Measurements from ENCODE around the gene PUSL1. TPM values are rescaled to one million over a fixed set of nuclear protein-coding genes. Genes with fewer than 3 reads are reported as not detected.

The PUSL1 gene
- total RNA-seq, 2 experiments from 2014 or later: 24.0 to 26.2 TPM

- Mint-ChIP-seq H3K4me3 (no peak overlapping the region), H3K9me3 (ENCODE audit: insufficient read depth) (no peaks in the 10 kb centered on the region), H3K27me3 (ENCODE audit: low read depth) (no peaks in the 10 kb centered on the region), H3K36me3 (ENCODE audit: low read depth) (no peaks in the 10 kb centered on the region), H3K4me1 (ENCODE audit: low read depth) (no peaks in the 10 kb centered on the region), H3K27ac (no peak overlapping the region)
- ATAC-seq (no peak), DNase-seq (no peak)
- POLR2A ChIA-PET: no interaction called here
- CTCF ChIA-PET: no interaction called here
These were observed 27.5 kb upstream of the PUSL1 start for GRCh38 chr1:1280782-1281481.

GRCh38 chr1:1281533-1282321 lies 26.7 kb upstream of the PUSL1 start:
- ChIA-PET CTCF (interaction anchor here (0.7 kb wide), 1 partner anchor 97 kb away, joined by 3 read pairs; no protein-coding TSS in a partner anchor), POLR2A (no interaction called here)
- no peak overlapping the region for H3K4me3 Mint-ChIP-seq
- H3K9me3 Mint-ChIP-seq (ENCODE audit: insufficient read depth): no peaks in the 10 kb centered on the region
- ATAC-seq (no peak), DNase-seq (no peak)
- H3K27ac Mint-ChIP-seq: no peak overlapping the region
- H3K36me3 Mint-ChIP-seq (ENCODE audit: low read depth): no peaks in the 10 kb centered on the region
- H3K27me3 Mint-ChIP-seq (ENCODE audit: low read depth): no peaks in the 10 kb centered on the region
- no peaks in the 10 kb centered on the region for H3K4me1 Mint-ChIP-seq (ENCODE audit: low read depth)

GRCh38 chr1:1282998-1283397 lies 25.4 kb upstream of the PUSL1 start:
- ChIA-PET POLR2A (no interaction called here), CTCF (no interaction called here)
- no peaks in the 10 kb centered on the region for H3K4me1 Mint-ChIP-seq (ENCODE audit: low read depth)
- no peaks in the 10 kb centered on the region for H3K9me3 Mint-ChIP-seq (ENCODE audit: insufficient read depth)
- no peak overlapping the region for H3K4me3 Mint-ChIP-seq
- H3K27ac Mint-ChIP-seq: no peak overlapping the region
- ATAC-seq (no peak), DNase-seq (no peak)
- H3K36me3 Mint-ChIP-seq (ENCODE audit: low read depth): no peaks in the 10 kb centered on the region
- H3K27me3 Mint-ChIP-seq (ENCODE audit: low read depth): no peaks in the 10 kb centered on the region

GRCh38 chr1:1283821-1284220 lies 24.6 kb upstream of the PUSL1 start:
- H3K27me3 Mint-ChIP-seq (ENCODE audit: low read depth): no peaks in the 10 kb centered on the region
- H3K36me3 Mint-ChIP-seq (ENCODE audit: low read depth): no peaks in the 10 kb centered on the region
- ChIA-PET CTCF (no interaction called here), POLR2A (no interaction called here)
- H3K27ac Mint-ChIP-seq: no peak overlapping the region
- H3K9me3 Mint-ChIP-seq (ENCODE audit: insufficient read depth): no peaks in the 10 kb centered on the region
- no peaks in the 10 kb centered on the region for H3K4me1 Mint-ChIP-seq (ENCODE audit: low read depth)
- DNase-seq: no peak
- no peak for ATAC-seq
- no peak overlapping the region for H3K4me3 Mint-ChIP-seq

GRCh38 chr1:1284221-1285101 lies 23.9 kb upstream of the PUSL1 start:
- CTCF ChIA-PET: no interaction called here

GRCh38 chr1:1285102-1285571 lies 23.3 kb upstream of the PUSL1 start:
- ChIA-PET CTCF (no interaction called here), POLR2A (interaction anchor here (1.3 kb wide), 1 partner anchor 20 kb away, joined by 3 read pairs; no protein-coding TSS in a partner anchor)
- ATAC-seq (no peak), DNase-seq (no peak)
- Mint-ChIP-seq H3K27ac (no peak overlapping the region), H3K9me3 (ENCODE audit: insufficient read depth) (no peaks in the 10 kb centered on the region), H3K27me3 (ENCODE audit: low read depth) (no peaks in the 10 kb centered on the region), H3K36me3 (ENCODE audit: low read depth) (no peaks in the 10 kb centered on the region), H3K4me1 (ENCODE audit: low read depth) (no peaks in the 10 kb centered on the region), H3K4me3 (no peak overlapping the region)

More at GRCh38 chr1:1284221-1285101, 23.9 kb upstream of the PUSL1 start:
- H3K27me3 Mint-ChIP-seq (ENCODE audit: low read depth): no peaks in the 10 kb centered on the region
- DNase-seq: no peak
- POLR2A ChIA-PET: no interaction called here
- H3K36me3 Mint-ChIP-seq (ENCODE audit: low read depth): no peaks in the 10 kb centered on the region
- no peaks in the 10 kb centered on the region for H3K9me3 Mint-ChIP-seq (ENCODE audit: insufficient read depth)
- no peaks in the 10 kb centered on the region for H3K4me1 Mint-ChIP-seq (ENCODE audit: low read depth)
- no peak overlapping the region for H3K4me3 Mint-ChIP-seq
- ATAC-seq: no peak
- H3K27ac Mint-ChIP-seq: no peak overlapping the region

- Mint-ChIP-seq H3K4me1 (ENCODE audit: low read depth) (no peaks in the 10 kb centered on the region), H3K4me3 (no peak overlapping the region), H3K36me3 (ENCODE audit: low read depth) (no peaks in the 10 kb centered on the region), H3K27me3 (ENCODE audit: low read depth) (no peaks in the 10 kb centered on the region), H3K27ac (no peak overlapping the region), H3K9me3 (ENCODE audit: insufficient read depth) (no peaks in the 10 kb centered on the region)
- ATAC-seq: peak; percentile 9
- POLR2A ChIA-PET: interaction anchor here (1.3 kb wide), 1 partner anchor 20 kb away, joined by 3 read pairs; no protein-coding TSS in a partner anchor
- no peak for DNase-seq
- CTCF ChIA-PET: interaction anchor here (2.4 kb wide), 1 partner anchor 163 kb away, joined by 11 read pairs; no protein-coding TSS in a partner anchor
These were observed 22.6 kb upstream of the PUSL1 start for GRCh38 chr1:1285611-1286311.

- ChIA-PET POLR2A (interaction anchor here (1.3 kb wide), 1 partner anchor 19 kb away, joined by 3 read pairs; no protein-coding TSS in a partner anchor), CTCF (interaction anchor here (2.4 kb wide), 1 partner anchor 164 kb away, joined by 11 read pairs; no protein-coding TSS in a partner anchor)
- H3K4me3 Mint-ChIP-seq: no peak overlapping the region
- no peak overlapping the region for H3K27ac Mint-ChIP-seq
- H3K36me3 Mint-ChIP-seq (ENCODE audit: low read depth): no peaks in the 10 kb centered on the region
- H3K9me3 Mint-ChIP-seq (ENCODE audit: insufficient read depth): no peaks in the 10 kb centered on the region
- no peaks in the 10 kb centered on the region for H3K4me1 Mint-ChIP-seq (ENCODE audit: low read depth)
- no peaks in the 10 kb centered on the region for H3K27me3 Mint-ChIP-seq (ENCODE audit: low read depth)
- ATAC-seq (no peak), DNase-seq (no peak)
These were observed 21.8 kb upstream of the PUSL1 start for GRCh38 chr1:1286313-1287261.

GRCh38 chr1:1287288-1288110 lies 20.9 kb upstream of the PUSL1 start:
- ATAC-seq: no peak

More at GRCh38 chr1:1287288-1288110, 20.9 kb upstream of the PUSL1 start:
- Mint-ChIP-seq H3K36me3 (ENCODE audit: low read depth) (peaks cover under 1% of the 10 kb centered on the region), H3K27ac (no peak overlapping the region), H3K27me3 (ENCODE audit: low read depth) (no peaks in the 10 kb centered on the region), H3K9me3 (ENCODE audit: insufficient read depth) (no peaks in the 10 kb centered on the region), H3K4me3 (no peak overlapping the region), H3K4me1 (ENCODE audit: low read depth) (peaks cover 6% of the 10 kb centered on the region)
- POLR2A ChIA-PET: no interaction called here
- CTCF ChIA-PET: interaction anchor here (2.4 kb wide), 1 partner anchor 165 kb away, joined by 11 read pairs; no protein-coding TSS in a partner anchor
- DNase-seq: no peak

All from activated CD8-positive, alpha-beta T cell treated with anti-CD3 and anti-CD28 coated beads, Interleukin-2, amount 10 ng/mL, durations not matched to agents 7 days and 5 days (primary cell).